Sigmoid colon (tissue), 4 donors: ENCODE results near the gene MMP20.

Source experiments
- EP300 ChIP-seq, 4 donors: sonication (generic); formaldehyde crosslinking; IDR thresholded peaks; one replicate each; pipeline ENCODE4 v1.6.1; 2017; ENCODE audit warnings: antibody characterized with exemption in 4 of 4
- POLR2A ChIP-seq, 2 donors: fragments of 450-650 bp; IDR thresholded peaks; one replicate each; pipeline ENCODE4 v1.6.1; 2016; ENCODE audit warnings: antibody characterized with exemption in 2 of 2, mild to moderate bottlenecking in 2 of 2, moderate library complexity in 2 of 2
- POLR2AphosphoS5 ChIP-seq, 4 donors: sonication (generic); formaldehyde crosslinking; IDR thresholded peaks; one replicate each; pipeline ENCODE4 v1.6.1; 2017; ENCODE audit warnings: antibody characterized with exemption in 4 of 4
- TF ChIP-seq, protein P1 (sequence below), 4 experiments: fragments of 450-650 bp in 3 of 4; fragments of 200-600 bp in 1 of 4; IDR thresholded peaks; one replicate each; pipeline ENCODE4 v1.5.1; 2016 to 2019; ENCODE audit warnings: antibody characterized with exemption in 4 of 4, mild to moderate bottlenecking in 3 of 4, moderate library complexity in 2 of 4

GRCh38 chr11:102620179-102620578 lies 5.0 kb downstream of the MMP20 start:
- TF ChIP-seq, protein P1, sequence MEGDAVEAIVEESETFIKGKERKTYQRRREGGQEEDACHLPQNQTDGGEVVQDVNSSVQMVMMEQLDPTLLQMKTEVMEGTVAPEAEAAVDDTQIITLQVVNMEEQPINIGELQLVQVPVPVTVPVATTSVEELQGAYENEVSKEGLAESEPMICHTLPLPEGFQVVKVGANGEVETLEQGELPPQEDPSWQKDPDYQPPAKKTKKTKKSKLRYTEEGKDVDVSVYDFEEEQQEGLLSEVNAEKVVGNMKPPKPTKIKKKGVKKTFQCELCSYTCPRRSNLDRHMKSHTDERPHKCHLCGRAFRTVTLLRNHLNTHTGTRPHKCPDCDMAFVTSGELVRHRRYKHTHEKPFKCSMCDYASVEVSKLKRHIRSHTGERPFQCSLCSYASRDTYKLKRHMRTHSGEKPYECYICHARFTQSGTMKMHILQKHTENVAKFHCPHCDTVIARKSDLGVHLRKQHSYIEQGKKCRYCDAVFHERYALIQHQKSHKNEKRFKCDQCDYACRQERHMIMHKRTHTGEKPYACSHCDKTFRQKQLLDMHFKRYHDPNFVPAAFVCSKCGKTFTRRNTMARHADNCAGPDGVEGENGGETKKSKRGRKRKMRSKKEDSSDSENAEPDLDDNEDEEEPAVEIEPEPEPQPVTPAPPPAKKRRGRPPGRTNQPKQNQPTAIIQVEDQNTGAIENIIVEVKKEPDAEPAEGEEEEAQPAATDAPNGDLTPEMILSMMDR (IDR thresholded peaks at IDR 0.05), result no peak
- TF ChIP-seq POLR2A (IDR thresholded peaks at IDR 0.05) (no peak), EP300 (IDR thresholded peaks at IDR 0.05) (no peak), POLR2AphosphoS5 (IDR thresholded peaks at IDR 0.05) (no peak)
